Transverse colon (tissue), 4 donors: ENCODE data around the gene RSRC2. TPM values are rescaled to one million over a fixed set of nuclear protein-coding genes. Genes with fewer than 3 reads are reported as not detected.

Experiments used
- DNase-seq: peaks from one replicate; pipeline ENCODE4 v3.0.0-alpha.2; 2019
- H3K27ac ChIP-seq, 4 donors: fragments of 200-600 bp; sonication (generic); 2 replicates each; pipeline ENCODE4 v1.5.1; 2016 to 2018; ENCODE audit warnings: inconsistent platforms in 4 of 4
- H3K27me3 ChIP-seq: fragments of 200-600 bp; sonication (generic); 2 replicates; pipeline ENCODE4 v1.5.1; 2017; ENCODE audit warnings: inconsistent platforms
- H3K36me3 ChIP-seq, 4 donors: fragments of 200-600 bp; sonication (generic); 2 replicates each; pipeline ENCODE4 v1.5.1; 2017 to 2019; ENCODE audit warnings: inconsistent platforms in 4 of 4
- H3K4me1 ChIP-seq, 4 donors: fragments of 200-600 bp; sonication (generic); 2 replicates each; pipeline ENCODE4 v1.5.1; 2017 to 2020; ENCODE audit warnings: inconsistent platforms in 4 of 4
- H3K4me3 ChIP-seq, 4 donors: fragments of 200-600 bp; sonication (generic); 1 replicate in 1 of 4; 2 replicates in 3 of 4; pipeline versions ENCODE4 v1.5.1 to v1.6.1; 2017 to 2019; ENCODE audit warnings: inconsistent platforms in 4 of 4
- H3K9me3 ChIP-seq, 2 donors: fragments of 200-600 bp; sonication (generic); 2 replicates each; pipeline ENCODE4 v1.5.1; 2017 to 2019; ENCODE audit warnings: inconsistent platforms in 2 of 2
- CTCF ChIP-seq, 5 experiments: fragments of 200-600 bp in 3 of 5; fragments of 450-650 bp in 2 of 5; sonication (generic) in 3 of 5; IDR thresholded peaks; 1 replicate in 2 of 5; 2 replicates in 3 of 5; pipeline ENCODE4 v1.5.1; 2016 to 2017; ENCODE audit warnings: antibody characterized with exemption in 5 of 5, inconsistent platforms in 3 of 5, mild to moderate bottlenecking in 2 of 5, moderate library complexity in 1 of 5
- EP300 ChIP-seq: sonication (generic); formaldehyde crosslinking; IDR thresholded peaks from one replicate; pipeline ENCODE4 v1.6.1; 2017; ENCODE audit warnings: antibody characterized with exemption, low read depth
- POLR2A ChIP-seq: fragments of 450-650 bp; IDR thresholded peaks from one replicate; pipeline ENCODE4 v1.6.1; 2016; ENCODE audit warnings: antibody characterized with exemption, mild to moderate bottlenecking, moderate library complexity
- POLR2AphosphoS5 ChIP-seq, 3 donors: sonication (generic); formaldehyde crosslinking; IDR thresholded peaks; one replicate each; pipeline ENCODE4 v1.6.1; 2016; ENCODE audit warnings: antibody characterized with exemption in 3 of 3
- WGBS, 2 donors: methylation state at CpG; one replicate each; pipeline ENCODE4 v1.1.5; 2018; ENCODE audit warnings: low coverage in 1 of 2; 5-methylcytosine and 5-hydroxymethylcytosine counted together
- in situ Hi-C, 4 donors: fragments of 200-750 bp; cut with MboI; loops; one replicate each; pipeline versions ENCODE4 v1.15.0 to v1.15.1; 2017; ENCODE audit warnings: low sequenced_read_pairs in 3 of 4, low pct_ligation_motif_present in 1 of 4, low pct_unique_long_range_greater_than_20kb in 1 of 4
- intact Hi-C: fragments of 100-400 bp; cut with DNase I; formaldehyde crosslinking; loops from one replicate; pipeline ENCODE4 v1.15.1; 2023; ENCODE audit warnings: low total_unique reads
- total RNA-seq, 4 donors: library from RNA; depleted of rRNA; stranded (reverse); fragments of >200 nt; gene quantifications; one replicate each; pipeline ENCODE4 v1.1.0, GENCODE V29; 2016

RSRC2 gene
- total RNA-seq, 4 donors from 2014 or later: 73.4 to 251 (median 99.7) TPM

GRCh38 chr12:122518908-122519307, 7.8 kb downstream of the RSRC2 start:
- TF ChIP-seq CTCF (IDR thresholded peaks at IDR 0.05) (no peak), POLR2A (no peak), EP300 (no peak), POLR2AphosphoS5 (IDR thresholded peaks at IDR 0.05) (no peak)
- Histone ChIP-seq H3K4me1 (peaks cover 15 to 25% (median 18%) of the 10 kb centered on the region in 4 donors), H3K4me3 (no peak overlapping the region), H3K9me3 (no peaks in the 10 kb centered on the region), H3K36me3 (peaks cover 0 to 84% (median 40%) of the 10 kb centered on the region in 4 donors), H3K27ac (no peak overlapping the region), H3K27me3 (no peaks in the 10 kb centered on the region)
- WGBS, 2 donors: 78 to 97% methylated on average over 1 of the region's 1 CpG
- in situ Hi-C loops: no loop called here
- no peak for DNase-seq
- intact Hi-C loops: no loop called here

DNA sequence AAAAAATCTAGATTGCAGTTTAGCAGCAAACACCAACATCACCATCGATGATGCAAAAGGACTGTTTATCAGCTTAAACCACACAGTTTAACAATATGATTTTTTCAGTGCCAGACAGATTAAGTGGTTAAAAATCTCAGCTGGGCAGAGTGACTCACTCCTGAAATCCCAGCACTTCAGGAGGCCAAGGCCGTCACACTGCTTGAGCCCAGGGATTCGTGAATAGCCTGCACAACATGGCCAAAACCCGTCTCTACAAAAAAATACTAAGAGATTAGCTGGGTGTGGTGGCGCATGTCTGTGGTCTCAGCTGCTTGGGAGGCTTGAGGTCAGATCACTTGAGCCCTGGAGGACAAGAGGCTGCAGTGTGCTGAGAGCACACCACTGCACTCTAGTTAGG, 8.9 kb downstream of the RSRC2 start:
- Histone ChIP-seq H3K4me3 (no peak overlapping the region), H3K36me3 (peaks cover 0 to 92% (median 45%) of the 10 kb centered on the region in 4 donors), H3K27ac (no peak overlapping the region), H3K27me3 (no peaks in the 10 kb centered on the region), H3K9me3 (no peaks in the 10 kb centered on the region), H3K4me1 (peaks cover 4 to 14% (median 11%) of the 10 kb centered on the region in 4 donors)
- in situ Hi-C loops (no loop called here), intact Hi-C loops (no loop called here)
- DNase-seq: no peak
- TF ChIP-seq EP300 (no peak), POLR2A (no peak), POLR2AphosphoS5 (IDR thresholded peaks at IDR 0.05) (no peak), CTCF (IDR thresholded peaks at IDR 0.05) (no peak)
- WGBS, 2 donors: 71 to 90% methylated on average over 2 to 5 of the region's 5 CpGs

DNA sequence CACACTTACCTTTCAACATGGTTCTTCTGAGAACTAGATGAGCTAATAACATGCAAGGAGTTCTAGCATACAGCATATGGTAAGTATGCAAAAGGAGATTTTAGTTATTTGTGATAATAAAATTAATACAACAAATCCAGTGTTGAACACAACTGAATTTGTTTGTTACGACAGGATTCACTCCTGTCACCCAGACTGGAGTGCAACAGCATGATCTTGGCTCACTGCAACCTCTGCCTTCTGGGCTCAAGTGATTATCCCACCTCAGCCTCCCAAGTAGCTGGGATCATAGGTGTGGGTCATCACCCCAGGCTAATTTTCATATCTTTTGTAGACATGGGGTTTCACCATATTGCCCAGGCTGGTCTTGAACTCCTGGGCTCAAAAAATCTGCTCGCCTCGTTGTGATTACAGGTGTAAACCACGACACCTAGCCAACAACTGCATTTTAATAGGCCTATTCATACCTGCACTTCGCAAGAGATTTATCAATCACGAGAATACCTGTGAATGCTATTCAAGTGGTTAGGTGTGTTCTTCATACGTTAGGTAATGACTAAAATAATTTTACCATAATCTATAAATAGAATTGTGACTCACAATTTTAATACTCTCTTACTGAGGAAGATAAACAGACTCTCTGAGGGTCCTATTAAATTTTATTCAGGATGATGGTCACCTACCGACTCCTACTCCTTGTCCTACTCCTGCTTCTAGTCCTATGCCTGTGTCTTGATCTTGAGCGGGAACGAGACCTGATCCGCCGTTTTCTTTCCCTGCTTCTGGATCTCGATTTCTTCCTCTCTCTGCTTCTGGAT, 10.0 kb downstream of the RSRC2 start:
- Histone ChIP-seq H3K36me3 (peaks cover 0 to 99% (median 47%) of the 10 kb centered on the region in 4 donors), H3K4me3 (no peak overlapping the region), H3K9me3 (no peaks in the 10 kb centered on the region), H3K27ac (no peak overlapping the region), H3K4me1 (peaks cover 0 to 3% (median under 1%) of the 10 kb centered on the region in 4 donors), H3K27me3 (no peaks in the 10 kb centered on the region)
- intact Hi-C loops: no loop called here
- TF ChIP-seq POLR2AphosphoS5 (IDR thresholded peaks at IDR 0.05) (no peak), EP300 (no peak), POLR2A (no peak), CTCF (IDR thresholded peaks at IDR 0.05) (no peak)
- in situ Hi-C loops: no loop called here
- DNase-seq: no peak
- WGBS, 2 donors: 89 to 90% methylated on average over 13 of the region's 13 CpGs

GRCh38 chr12:122515275-122515674, 11.5 kb downstream of the RSRC2 start:
- peaks cover 0 to 99% (median 47%) of the 10 kb centered on the region in 4 donors for H3K36me3 ChIP-seq
- intact Hi-C loops: no loop called here
- H3K4me1 ChIP-seq: no peaks in the 10 kb centered on the region

More at GRCh38 chr12:122515275-122515674, 11.5 kb downstream of the RSRC2 start:
- in situ Hi-C loops: no loop called here
- no peak overlapping the region for H3K4me3 ChIP-seq
- 90 to 93% methylated on average over 1 to 2 of the region's 2 CpGs for WGBS, 2 donors
- no peak for TF ChIP-seq POLR2A
- TF ChIP-seq CTCF (IDR thresholded peaks at IDR 0.05): no peak
- TF ChIP-seq POLR2AphosphoS5 (IDR thresholded peaks at IDR 0.05): no peak
- TF ChIP-seq EP300: no peak
- no peaks in the 10 kb centered on the region for H3K27me3 ChIP-seq
- no peak for DNase-seq
- no peak overlapping the region for H3K27ac ChIP-seq
- no peaks in the 10 kb centered on the region for H3K9me3 ChIP-seq
